Stimulated activated CD4-positive, alpha-beta T cell treated with anti-CD3 and anti-CD28 coated beads, TNF-alpha, amount 100 ng/mL, for 24 hours (primary cell): ENCODE data around the gene TNFAIP6.

Experiments
- DNase-seq, 3 experiments: peaks; one replicate each; pipeline ENCODE4 v3.0.0-alpha.2; 2020; ENCODE audit warnings: low read depth in 3 of 3

The TNFAIP6 gene

GRCh38 chr2:151359768-151360461 lies 2.5 kb downstream of the TNFAIP6 start:
- no peak for DNase-seq

GRCh38 chr2:151361674-151362370 lies 4.4 kb downstream of the TNFAIP6 start:
- no peak for DNase-seq

GRCh38 chr2:151363709-151364108 lies 6.3 kb downstream of the TNFAIP6 start:
- DNase-seq: no peak

GRCh38 chr2:151367571-151367970 lies 10.2 kb downstream of the TNFAIP6 start:
- no peak for DNase-seq

GRCh38 chr2:151374436-151374835 lies 17.0 kb downstream of the TNFAIP6 start:
- no peak for DNase-seq

- no peak for DNase-seq
Measured at GRCh38 chr2:151379169-151379568, 21.8 kb downstream of the TNFAIP6 start.

- DNase-seq: no peak
Measured at GRCh38 chr2:151380580-151381235, 23.3 kb downstream of the TNFAIP6 start.

GRCh38 chr2:151381266-151381665 lies 23.9 kb downstream of the TNFAIP6 start:
- no peak for DNase-seq

- DNase-seq: no peak
Measured at GRCh38 chr2:151388011-151388410, 30.6 kb downstream of the TNFAIP6 start.

- no peak for DNase-seq
Measured at GRCh38 chr2:151391436-151391835, 34.0 kb downstream of the TNFAIP6 start.

GRCh38 chr2:151394509-151394908 lies 37.1 kb downstream of the TNFAIP6 start:
- no peak for DNase-seq

- DNase-seq: no peak
Measured at GRCh38 chr2:151395509-151396374, 38.4 kb downstream of the TNFAIP6 start.

GRCh38 chr2:151399981-151400380 lies 42.6 kb downstream of the TNFAIP6 start:
- no peak for DNase-seq

- DNase-seq: no peak
Measured at GRCh38 chr2:151401149-151401548, 43.8 kb downstream of the TNFAIP6 start.

GRCh38 chr2:151403914-151404313 lies 46.5 kb downstream of the TNFAIP6 start:
- DNase-seq: no peak

GRCh38 chr2:151405376-151405775 lies 48.0 kb downstream of the TNFAIP6 start:
- DNase-seq: no peak

- no peak for DNase-seq
Measured at GRCh38 chr2:151407281-151407680, 49.9 kb downstream of the TNFAIP6 start.

GRCh38 chr2:151408788-151409600 lies 51.6 kb downstream of the TNFAIP6 start:
- DNase-seq: no peak

GRCh38 chr2:151409601-151410484 lies 52.5 kb downstream of the TNFAIP6 start, which contains the start of gene RIF1:
Gene RIF1 (plus strand): TSS chr2:151409902. CDS start chr2:151410424, 522 bp downstream.
- DNase-seq: peak; percentile 62 to 82 (median 66)

- DNase-seq: peak; percentile 5 to 47 (median 17)
Measured at GRCh38 chr2:151410485-151410834, 53.1 kb downstream of the TNFAIP6 start.
